ENCODE results near the gene GRID1.

DNA sequence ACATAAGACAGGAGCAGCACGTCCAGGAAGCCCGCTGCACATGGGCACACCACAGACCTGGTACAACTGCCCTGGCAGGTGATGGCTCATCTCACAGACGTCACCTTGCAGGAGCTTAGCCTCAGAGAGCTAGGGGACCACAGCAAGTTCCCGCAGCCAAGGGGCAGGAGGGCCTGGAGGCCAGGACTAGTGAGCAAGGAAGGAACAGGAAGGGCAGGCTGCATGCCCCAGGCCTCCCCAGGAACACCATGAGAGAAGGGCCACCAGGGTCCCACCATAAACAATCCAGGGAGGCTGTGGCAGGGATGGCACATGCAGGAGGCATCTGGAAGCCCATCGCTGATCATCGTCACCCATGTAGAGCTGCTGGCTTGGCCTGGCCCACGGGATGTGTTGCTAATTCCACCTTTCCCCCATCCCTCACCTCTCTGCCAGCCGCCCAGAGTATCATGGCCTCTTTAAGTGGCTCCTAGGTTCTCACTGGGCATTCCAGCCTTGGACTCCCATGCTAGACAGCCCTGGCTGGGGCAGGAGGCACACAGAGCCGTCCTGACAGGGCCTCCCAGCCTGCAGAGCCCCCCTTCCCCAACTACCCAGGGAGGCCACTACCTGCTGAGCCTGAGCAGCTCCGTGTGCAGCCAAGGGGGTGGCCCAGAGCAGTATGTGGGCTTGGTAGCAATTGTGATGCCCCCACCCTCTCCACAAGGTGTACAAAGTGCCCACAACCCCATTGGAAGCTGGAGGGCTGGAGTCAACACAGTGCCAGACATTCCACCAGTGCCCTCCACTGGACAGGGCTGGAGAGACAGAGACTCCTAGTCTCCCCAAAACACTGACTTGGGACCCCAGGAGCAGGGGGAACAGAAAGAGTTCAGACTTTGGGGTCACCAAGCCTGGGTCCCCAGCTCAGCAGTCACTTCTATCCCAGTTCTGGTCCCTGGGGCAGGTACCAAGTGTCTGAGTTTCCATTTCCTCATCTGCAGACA, 35.5 kb downstream of the GRID1 start:
- TF ChIP-seq POLR2AphosphoS5 (IDR thresholded peaks at IDR 0.05; ENCODE audit: low read depth, low read length) = no peak
- TF ChIP-seq POLR2A (IDR thresholded peaks at IDR 0.05; ENCODE audit: low read depth, low read length) = no peak
- no peak for TF ChIP-seq SPI1 (IDR thresholded peaks at IDR 0.05; ENCODE audit: low read depth, low read length)
- no peak for TF ChIP-seq TAF1 (IDR thresholded peaks at IDR 0.05; ENCODE audit: low read depth, low read length)
- no peak for TF ChIP-seq POU2F2 (IDR thresholded peaks at IDR 0.05; ENCODE audit: low read depth, low read length)

Measured in GM12891 (cell line).